Osteoblast (primary cell): Measurements from ENCODE around the gene STARD9. TPM values are rescaled to one million over a fixed set of nuclear protein-coding genes. Genes with fewer than 3 reads are reported as not detected.

Source experiments
- DNase-seq: peaks from one replicate; pipeline ENCODE4 v3.0.0; 2011; ENCODE audit warnings: low spot score, mixed read lengths; ENCODE audit not compliant: insufficient read length; ENCODE audit errors: missing footprints
- H2AFZ ChIP-seq: 2 replicates; pipeline ENCODE4 v1.6.0; 2011; ENCODE audit warnings: mild to moderate bottlenecking, low read length
- H3K27ac ChIP-seq: 2 replicates; pipeline ENCODE4 v1.5.1; 2011; ENCODE audit warnings: mild to moderate bottlenecking, low read depth, low read length, moderate library complexity
- H3K27me3 ChIP-seq: 2 replicates; pipeline ENCODE4 v1.6.0; 2012; ENCODE audit warnings: mild to moderate bottlenecking, control low read depth, inconsistent platforms, low read length, moderate library complexity; ENCODE audit not compliant: insufficient read depth
- H3K36me3 ChIP-seq: 2 replicates; pipeline ENCODE4 v1.5.1; 2011; ENCODE audit warnings: mild to moderate bottlenecking, low read length, control low read depth, moderate library complexity; ENCODE audit not compliant: insufficient read depth
- H3K4me1 ChIP-seq: 2 replicates; pipeline ENCODE4 v1.5.1; 2011; ENCODE audit warnings: mild to moderate bottlenecking, low read length, control low read depth, moderate library complexity; ENCODE audit not compliant: insufficient read depth
- H3K4me2 ChIP-seq: 2 replicates; pipeline ENCODE4 v1.6.0; 2011; ENCODE audit warnings: mild to moderate bottlenecking, low read length; ENCODE audit not compliant: insufficient read depth
- H3K4me3 ChIP-seq: fragments of 200-600 bp; sonication (generic); 3 replicates; pipeline ENCODE4 v1.5.1; 2012; ENCODE audit warnings: mild to moderate bottlenecking, low read length, inconsistent platforms; ENCODE audit not compliant: insufficient read depth
- H3K79me2 ChIP-seq: 2 replicates; pipeline ENCODE4 v1.6.0; 2012; ENCODE audit warnings: mild to moderate bottlenecking, low read length, control low read depth, inconsistent platforms; ENCODE audit not compliant: insufficient read depth
- H3K9me3 ChIP-seq: 2 replicates; pipeline ENCODE4 v1.5.1; 2011; ENCODE audit warnings: low read depth, low read length, control low read depth
- H4K20me1 ChIP-seq: 2 replicates; pipeline ENCODE4 v1.6.0; 2012; ENCODE audit warnings: mild to moderate bottlenecking, low read length, control low read depth; ENCODE audit not compliant: insufficient read depth
- total RNA-seq: library from RNA; depleted of rRNA; stranded (reverse); fragments of >200 nt; gene quantifications from 2 replicates; pipeline ENCODE4 v1.2.3, GENCODE V29; 2012
- TF ChIP-seq, protein P1 (sequence below): IDR thresholded peaks from 2 replicates; pipeline ENCODE4 v1.5.1; 2011; ENCODE audit warnings: mild to moderate bottlenecking, low read depth, low read length, moderate library complexity; ENCODE audit errors: extremely low read depth

The STARD9 gene
- 9.4 and 13.0 TPM in 2 replicates for total RNA-seq

GRCh38 chr15:42575188-42576039, at the start of gene STARD9:
Gene STARD9 (plus strand): TSS chr15:42575606. CDS start chr15:42575716, 110 bp downstream.
- H3K36me3 ChIP-seq: no peaks in the 10 kb centered on the region
- peaks cover 33% of the 10 kb centered on the region for H3K27me3 ChIP-seq
- H3K79me2 ChIP-seq: no peaks in the 10 kb centered on the region
- peak within 1 kb of the TSS; percentile 87 for H3K4me2 ChIP-seq
- H4K20me1 ChIP-seq: peaks cover 3% of the 10 kb centered on the region
- H3K9me3 ChIP-seq: no peaks in the 10 kb centered on the region
- TF ChIP-seq, protein P1, sequence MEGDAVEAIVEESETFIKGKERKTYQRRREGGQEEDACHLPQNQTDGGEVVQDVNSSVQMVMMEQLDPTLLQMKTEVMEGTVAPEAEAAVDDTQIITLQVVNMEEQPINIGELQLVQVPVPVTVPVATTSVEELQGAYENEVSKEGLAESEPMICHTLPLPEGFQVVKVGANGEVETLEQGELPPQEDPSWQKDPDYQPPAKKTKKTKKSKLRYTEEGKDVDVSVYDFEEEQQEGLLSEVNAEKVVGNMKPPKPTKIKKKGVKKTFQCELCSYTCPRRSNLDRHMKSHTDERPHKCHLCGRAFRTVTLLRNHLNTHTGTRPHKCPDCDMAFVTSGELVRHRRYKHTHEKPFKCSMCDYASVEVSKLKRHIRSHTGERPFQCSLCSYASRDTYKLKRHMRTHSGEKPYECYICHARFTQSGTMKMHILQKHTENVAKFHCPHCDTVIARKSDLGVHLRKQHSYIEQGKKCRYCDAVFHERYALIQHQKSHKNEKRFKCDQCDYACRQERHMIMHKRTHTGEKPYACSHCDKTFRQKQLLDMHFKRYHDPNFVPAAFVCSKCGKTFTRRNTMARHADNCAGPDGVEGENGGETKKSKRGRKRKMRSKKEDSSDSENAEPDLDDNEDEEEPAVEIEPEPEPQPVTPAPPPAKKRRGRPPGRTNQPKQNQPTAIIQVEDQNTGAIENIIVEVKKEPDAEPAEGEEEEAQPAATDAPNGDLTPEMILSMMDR: no peak
- peak within 1 kb of the TSS; percentile 74 for H3K4me3 ChIP-seq
- peak within 1 kb of the TSS; percentile 87 for H2AFZ ChIP-seq
- peak; percentile 99 for DNase-seq
- H3K27ac ChIP-seq: no peak within 1 kb of the TSS
- peaks cover 12% of the 10 kb centered on the region for H3K4me1 ChIP-seq

DNA sequence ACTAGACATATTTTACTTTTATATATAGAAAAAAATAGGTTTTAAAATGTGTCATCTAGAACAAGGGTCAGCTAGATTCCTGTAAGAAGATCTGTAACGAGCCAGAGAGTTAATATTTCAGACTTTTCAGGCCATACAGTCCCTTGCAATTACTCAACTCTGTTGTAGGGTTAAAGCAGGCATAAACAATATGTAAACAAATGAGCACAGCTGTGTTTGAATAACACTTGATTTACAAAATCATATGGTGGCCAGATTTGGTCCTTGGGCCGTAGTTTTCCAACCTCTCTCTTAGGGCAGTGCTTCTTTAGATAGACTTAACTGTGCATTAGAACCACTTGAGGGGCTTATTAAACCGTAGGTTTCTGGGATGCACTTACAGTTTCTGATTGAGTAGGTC, 46.4 kb upstream of the STARD9 start:
- H3K4me2 ChIP-seq: no peak overlapping the region
- H2AFZ ChIP-seq: no peak overlapping the region
- no peak for DNase-seq
- TF ChIP-seq, protein P1: no peak
- H3K9me3 ChIP-seq: no peaks in the 10 kb centered on the region
- H3K36me3 ChIP-seq: peaks cover 49% of the 10 kb centered on the region
- no peaks in the 10 kb centered on the region for H3K79me2 ChIP-seq
- H3K27ac ChIP-seq: no peak overlapping the region
- no peaks in the 10 kb centered on the region for H4K20me1 ChIP-seq
- no peaks in the 10 kb centered on the region for H3K27me3 ChIP-seq
- no peak overlapping the region for H3K4me3 ChIP-seq
- H3K4me1 ChIP-seq: no peaks in the 10 kb centered on the region

DNA sequence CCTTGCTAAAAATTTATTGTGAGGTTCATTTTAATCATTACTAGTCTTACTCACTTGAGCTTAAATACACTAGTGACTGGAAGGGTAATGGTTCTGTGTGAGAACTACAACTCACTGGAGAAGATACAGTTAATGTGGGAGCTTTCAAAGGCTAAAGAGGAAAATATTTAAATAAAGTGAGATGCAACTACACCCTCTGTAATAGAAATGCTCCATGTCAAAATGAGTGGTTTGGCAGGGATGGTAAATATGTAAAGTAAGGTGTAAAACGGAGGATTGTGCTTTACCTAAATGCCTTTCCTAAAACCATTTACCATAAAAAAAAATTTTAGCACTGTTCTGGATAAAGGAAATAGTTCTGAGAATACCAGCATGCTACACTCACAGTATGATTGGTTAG, 42.2 kb upstream of the STARD9 start:
- Histone ChIP-seq H3K27me3 (no peaks in the 10 kb centered on the region), H4K20me1 (no peaks in the 10 kb centered on the region), H3K36me3 (peaks cover 37% of the 10 kb centered on the region), H3K4me2 (no peak overlapping the region), H3K79me2 (no peaks in the 10 kb centered on the region), H3K27ac (no peak overlapping the region), H3K4me1 (no peaks in the 10 kb centered on the region), H3K4me3 (no peak overlapping the region), H2AFZ (no peak overlapping the region), H3K9me3 (no peaks in the 10 kb centered on the region)
- TF ChIP-seq, protein P1: no peak
- DNase-seq: no peak

GRCh38 chr15:42544853-42545629, 30.4 kb upstream of the STARD9 start:
- Histone ChIP-seq H3K36me3 (peaks cover 22% of the 10 kb centered on the region), H3K4me2 (no peak overlapping the region), H2AFZ (no peak overlapping the region), H3K79me2 (peaks cover 43% of the 10 kb centered on the region), H3K4me3 (no peak overlapping the region), H3K4me1 (peaks cover 17% of the 10 kb centered on the region), H4K20me1 (no peaks in the 10 kb centered on the region), H3K27me3 (no peaks in the 10 kb centered on the region), H3K9me3 (no peaks in the 10 kb centered on the region), H3K27ac (no peak overlapping the region)
- TF ChIP-seq, protein P1: no peak
- peak; percentile 56 for DNase-seq
